OCI-LY3 (cell line): ENCODE data around the gene FMN1.

Experiments used
- EZH2phosphoT487 ChIP-seq: fragments of 200-600 bp; shearing (Covaris generic); IDR thresholded peaks from 2 replicates; pipeline ENCODE4 v1.6.1; 2018; ENCODE audit warnings: antibody characterized with exemption, mixed run types, low read depth
- TF ChIP-seq, protein P1 (sequence below): fragments of 200-600, 300-600 bp; sonication (generic); IDR thresholded peaks from 2 replicates; pipeline ENCODE4 v1.5.1; 2014; ENCODE audit warnings: antibody characterized with exemption, low read length, low read depth

DNA sequence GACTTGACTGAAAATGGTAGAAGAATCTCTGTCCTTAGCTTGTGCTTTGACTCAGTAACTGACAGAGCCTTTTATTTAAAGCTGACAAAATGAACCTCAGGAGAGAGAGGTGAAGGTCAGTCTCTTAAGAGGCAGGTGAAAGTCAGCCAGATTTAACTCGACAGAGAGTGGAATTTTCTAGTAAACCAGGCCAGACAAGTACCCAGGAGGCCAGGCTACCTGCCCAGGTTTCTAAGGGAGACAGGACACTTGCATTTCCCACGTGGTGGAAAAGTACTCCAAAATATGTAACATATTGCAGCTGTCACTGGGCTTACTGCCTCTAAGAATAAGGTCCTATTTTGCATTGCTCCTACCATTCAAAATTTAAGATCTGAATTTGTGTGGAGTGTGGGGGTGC is 167.9 kb downstream of the FMN1 start:
- TF ChIP-seq, protein P1, sequence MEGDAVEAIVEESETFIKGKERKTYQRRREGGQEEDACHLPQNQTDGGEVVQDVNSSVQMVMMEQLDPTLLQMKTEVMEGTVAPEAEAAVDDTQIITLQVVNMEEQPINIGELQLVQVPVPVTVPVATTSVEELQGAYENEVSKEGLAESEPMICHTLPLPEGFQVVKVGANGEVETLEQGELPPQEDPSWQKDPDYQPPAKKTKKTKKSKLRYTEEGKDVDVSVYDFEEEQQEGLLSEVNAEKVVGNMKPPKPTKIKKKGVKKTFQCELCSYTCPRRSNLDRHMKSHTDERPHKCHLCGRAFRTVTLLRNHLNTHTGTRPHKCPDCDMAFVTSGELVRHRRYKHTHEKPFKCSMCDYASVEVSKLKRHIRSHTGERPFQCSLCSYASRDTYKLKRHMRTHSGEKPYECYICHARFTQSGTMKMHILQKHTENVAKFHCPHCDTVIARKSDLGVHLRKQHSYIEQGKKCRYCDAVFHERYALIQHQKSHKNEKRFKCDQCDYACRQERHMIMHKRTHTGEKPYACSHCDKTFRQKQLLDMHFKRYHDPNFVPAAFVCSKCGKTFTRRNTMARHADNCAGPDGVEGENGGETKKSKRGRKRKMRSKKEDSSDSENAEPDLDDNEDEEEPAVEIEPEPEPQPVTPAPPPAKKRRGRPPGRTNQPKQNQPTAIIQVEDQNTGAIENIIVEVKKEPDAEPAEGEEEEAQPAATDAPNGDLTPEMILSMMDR = no peak
- no peak for TF ChIP-seq EZH2phosphoT487
